HEK293 (cell line): ENCODE data around the gene PAQR8.

Experiments used
- GLI4 ChIP-seq: fragments of 450-650 bp; formaldehyde crosslinking; IDR thresholded peaks from 2 replicates; pipeline ENCODE4 v1.5.1; 2016; ENCODE audit warnings: missing biosample characterization, missing genetic modification characterization
- HIC1 ChIP-seq: fragments of 450-650 bp; formaldehyde crosslinking; IDR thresholded peaks from 2 replicates; pipeline ENCODE4 v1.5.1; 2016; ENCODE audit warnings: missing biosample characterization, missing genetic modification characterization
- PRDM1 ChIP-seq: fragments of 450-650 bp; formaldehyde crosslinking; IDR thresholded peaks from 2 replicates; pipeline ENCODE4; 2016; ENCODE audit warnings: missing biosample characterization, missing genetic modification characterization
- PRDM6 ChIP-seq: fragments of 450-650 bp; formaldehyde crosslinking; IDR thresholded peaks from 2 replicates; pipeline ENCODE4 v1.5.1; 2017; ENCODE audit warnings: missing biosample characterization, missing genetic modification characterization
- SCRT1 ChIP-seq: fragments of 450-650 bp; formaldehyde crosslinking; IDR thresholded peaks from 2 replicates; pipeline ENCODE4 v1.5.1; 2016; ENCODE audit warnings: missing biosample characterization, missing genetic modification characterization, borderline replicate concordance
- SP7 ChIP-seq: fragments of 450-650 bp; formaldehyde crosslinking; IDR thresholded peaks from 2 replicates; pipeline ENCODE4 v1.5.1; 2016; ENCODE audit warnings: missing biosample characterization, missing genetic modification characterization
- TCF7L2 ChIP-seq: IDR thresholded peaks from 2 replicates; pipeline ENCODE4 v1.6.1; 2011; ENCODE audit warnings: low read depth, mild to moderate bottlenecking, inconsistent platforms, low read length, moderate library complexity, borderline replicate concordance
- TRIM28 ChIP-seq: IDR thresholded peaks from 2 replicates; pipeline ENCODE4 v1.6.1; 2011; ENCODE audit warnings: low read length, control low read depth, borderline replicate concordance
- WT1 ChIP-seq: fragments of 450-650 bp; formaldehyde crosslinking; IDR thresholded peaks from 2 replicates; pipeline ENCODE4 v1.5.1; 2016; ENCODE audit warnings: missing biosample characterization, missing genetic modification characterization
- ZBTB1 ChIP-seq: fragments of 450-650 bp; formaldehyde crosslinking; IDR thresholded peaks from 2 replicates; pipeline ENCODE4 v1.5.1; 2016; ENCODE audit warnings: missing biosample characterization, missing genetic modification characterization
- ZBTB26 ChIP-seq: fragments of 450-650 bp; formaldehyde crosslinking; optimal IDR thresholded peaks from 2 replicates; pipeline ENCODE3; 2016; ENCODE audit warnings: missing biosample characterization, mild to moderate bottlenecking, missing genetic modification characterization
- ZNF146 ChIP-seq: fragments of 450-650 bp; formaldehyde crosslinking; IDR thresholded peaks from 2 replicates; pipeline ENCODE4 v1.5.1; 2016; ENCODE audit warnings: missing biosample characterization, missing genetic modification characterization
- ZNF157 ChIP-seq: fragments of 450-650 bp; formaldehyde crosslinking; IDR thresholded peaks from 2 replicates; pipeline ENCODE4 v1.5.1; 2016; ENCODE audit warnings: missing biosample characterization, missing genetic modification characterization
- ZNF169 ChIP-seq: fragments of 450-650 bp; formaldehyde crosslinking; IDR thresholded peaks from 2 replicates; pipeline ENCODE4 v1.5.1; 2016; ENCODE audit warnings: missing biosample characterization, missing genetic modification characterization
- ZNF174 ChIP-seq: fragments of 450-650 bp; formaldehyde crosslinking; IDR thresholded peaks from 2 replicates; pipeline ENCODE4 v1.5.0; 2017; ENCODE audit warnings: missing biosample characterization, mild to moderate bottlenecking, missing genetic modification characterization
- ZNF24 ChIP-seq: fragments of 450-650 bp; formaldehyde crosslinking; IDR thresholded peaks from 2 replicates; pipeline ENCODE4 v1.5.1; 2016; ENCODE audit warnings: missing biosample characterization, missing genetic modification characterization
- ZNF266 ChIP-seq: fragments of 450-650 bp; formaldehyde crosslinking; IDR thresholded peaks from 2 replicates; pipeline ENCODE4 v1.5.1; 2016; ENCODE audit warnings: missing biosample characterization, missing genetic modification characterization, low read depth
- ZNF311 ChIP-seq: fragments of 450-650 bp; formaldehyde crosslinking; IDR thresholded peaks from 2 replicates; pipeline ENCODE4 v1.5.1; 2017; ENCODE audit warnings: missing biosample characterization, missing genetic modification characterization, borderline replicate concordance
- ZNF324 ChIP-seq: fragments of 450-650 bp; formaldehyde crosslinking; IDR thresholded peaks from 2 replicates; pipeline ENCODE4 v1.5.1; 2016; ENCODE audit warnings: missing biosample characterization, missing genetic modification characterization
- ZNF350 ChIP-seq: fragments of 450-650 bp; formaldehyde crosslinking; IDR thresholded peaks from 2 replicates; pipeline ENCODE4 v1.5.0; 2017; ENCODE audit warnings: missing biosample characterization, mild to moderate bottlenecking, missing genetic modification characterization
- ZNF354C ChIP-seq: fragments of 450-650 bp; formaldehyde crosslinking; IDR thresholded peaks from 2 replicates; pipeline ENCODE4 v1.5.1; 2016; ENCODE audit warnings: missing biosample characterization, missing genetic modification characterization, low read depth, borderline replicate concordance
- ZNF48 ChIP-seq: fragments of 450-650 bp; formaldehyde crosslinking; IDR thresholded peaks from 2 replicates; pipeline ENCODE4 v1.5.1; 2016; ENCODE audit warnings: missing biosample characterization, missing genetic modification characterization
- ZNF561 ChIP-seq: fragments of 450-650 bp; IDR thresholded peaks from 2 replicates; pipeline ENCODE4 v1.5.1; 2018; ENCODE audit warnings: missing biosample characterization, missing genetic modification characterization, borderline replicate concordance
- ZNF571 ChIP-seq: fragments of 450-650 bp; formaldehyde crosslinking; IDR thresholded peaks from 2 replicates; pipeline ENCODE4 v1.5.0; 2017; ENCODE audit warnings: missing biosample characterization, missing genetic modification characterization
- ZNF600 ChIP-seq: fragments of 450-650 bp; formaldehyde crosslinking; IDR thresholded peaks from 2 replicates; pipeline ENCODE4 v1.5.1; 2016; ENCODE audit warnings: missing biosample characterization, missing genetic modification characterization
- ZNF621 ChIP-seq: fragments of 450-650 bp; formaldehyde crosslinking; IDR thresholded peaks from 2 replicates; pipeline ENCODE4 v1.5.1; 2017; ENCODE audit warnings: missing biosample characterization, missing genetic modification characterization
- ZNF623 ChIP-seq: fragments of 450-650 bp; formaldehyde crosslinking; IDR thresholded peaks from 2 replicates; pipeline ENCODE4 v1.5.1; 2016; ENCODE audit warnings: missing biosample characterization, missing genetic modification characterization
- ZNF626 ChIP-seq: fragments of 450-650 bp; sonication (Bioruptor Pico); formaldehyde crosslinking; IDR thresholded peaks from 2 replicates; pipeline ENCODE4 v1.5.1; 2018; ENCODE audit warnings: missing biosample characterization, missing genetic modification characterization, inconsistent platforms
- ZNF660 ChIP-seq: fragments of 450-650 bp; IDR thresholded peaks from 2 replicates; pipeline ENCODE4 v1.5.1; 2018; ENCODE audit warnings: missing biosample characterization, mild to moderate bottlenecking, missing genetic modification characterization
- ZNF768 ChIP-seq: fragments of 450-650 bp; formaldehyde crosslinking; IDR thresholded peaks from 2 replicates; pipeline ENCODE4 v1.5.1; 2018; ENCODE audit warnings: missing biosample characterization, mild to moderate bottlenecking, missing genetic modification characterization
- ZNF777 ChIP-seq: fragments of 450-650 bp; formaldehyde crosslinking; IDR thresholded peaks from 2 replicates; pipeline ENCODE4 v1.5.1; 2017; ENCODE audit warnings: missing biosample characterization, missing genetic modification characterization, borderline replicate concordance
- ZSCAN16 ChIP-seq: fragments of 450-650 bp; formaldehyde crosslinking; IDR thresholded peaks from 2 replicates; pipeline ENCODE4 v1.5.1; 2016; ENCODE audit warnings: missing biosample characterization, missing genetic modification characterization
- TF ChIP-seq, protein P1 (sequence below): fragments of 450-650 bp; formaldehyde crosslinking; IDR thresholded peaks from 2 replicates; pipeline ENCODE4 v1.5.1; 2016; ENCODE audit warnings: missing biosample characterization, missing genetic modification characterization
- TF ChIP-seq, protein P2 (sequence below): fragments of 450-650 bp; formaldehyde crosslinking; IDR thresholded peaks from 2 replicates; pipeline ENCODE4 v1.5.1; 2017; ENCODE audit warnings: missing biosample characterization, missing genetic modification characterization

The PAQR8 gene

DNA sequence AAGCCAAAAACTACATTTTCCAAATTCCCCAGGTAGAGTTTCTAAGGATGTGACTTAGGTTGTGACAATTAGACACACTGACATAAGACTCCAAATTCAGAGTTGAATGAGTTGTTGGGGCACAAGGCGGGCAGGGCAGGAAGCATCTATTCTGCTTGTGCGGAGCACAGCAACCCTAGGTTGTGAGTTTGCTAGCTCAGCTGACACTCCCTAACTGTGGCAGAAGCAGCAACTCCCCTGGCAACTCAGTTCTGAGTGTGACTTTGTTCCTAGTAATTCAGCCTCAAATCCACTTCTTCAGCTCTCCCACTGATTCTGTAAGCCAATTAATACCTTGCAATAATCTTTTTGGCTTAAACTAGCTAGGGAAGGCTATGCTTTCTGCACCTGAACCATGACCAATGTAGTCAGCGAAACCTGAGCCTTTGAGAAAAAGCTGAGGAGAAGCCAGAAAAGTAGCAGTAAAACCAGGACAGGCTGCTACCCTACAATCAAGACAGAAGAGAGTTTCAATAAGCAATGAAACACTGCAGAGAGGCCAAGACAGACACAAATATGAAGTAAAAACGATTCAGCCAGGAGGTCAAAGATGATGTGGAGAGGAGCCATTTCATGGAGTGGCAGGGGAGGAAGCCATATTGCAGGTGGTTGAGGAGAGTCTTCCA is 30.0 kb upstream of the PAQR8 start (continued):
- TF ChIP-seq, protein P1, sequence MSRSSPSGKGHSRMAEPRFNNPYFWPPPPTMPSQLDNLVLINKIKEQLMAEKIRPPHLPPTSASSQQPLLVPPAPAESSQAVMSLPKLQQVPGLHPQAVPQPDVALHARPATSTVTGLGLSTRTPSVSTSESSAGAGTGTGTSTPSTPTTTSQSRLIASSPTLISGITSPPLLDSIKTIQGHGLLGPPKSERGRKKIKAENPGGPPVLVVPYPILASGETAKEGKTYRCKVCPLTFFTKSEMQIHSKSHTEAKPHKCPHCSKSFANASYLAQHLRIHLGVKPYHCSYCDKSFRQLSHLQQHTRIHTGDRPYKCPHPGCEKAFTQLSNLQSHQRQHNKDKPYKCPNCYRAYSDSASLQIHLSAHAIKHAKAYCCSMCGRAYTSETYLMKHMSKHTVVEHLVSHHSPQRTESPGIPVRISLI (tag by site-specific recombination): no peak
- TF ChIP-seq GLI4 (tag by site-specific recombination) (no peak), ZSCAN16 (no peak), TRIM28 (no peak), ZNF169 (tag by site-specific recombination) (no peak), ZNF324 (tag by site-specific recombination) (no peak), ZNF777 (tag by site-specific recombination) (no peak), ZNF561 (tag by site-specific recombination) (no peak), ZNF350 (tag by site-specific recombination) (no peak), PRDM1 (tag by site-specific recombination) (no peak), ZNF174 (tag by site-specific recombination) (no peak), SCRT1 (tag by site-specific recombination) (no peak), WT1 (tag by site-specific recombination) (no peak), ZNF48 (tag by site-specific recombination) (no peak), ZNF354C (tag by site-specific recombination) (no peak), ZNF660 (tag by site-specific recombination) (no peak), ZNF266 (tag by site-specific recombination) (no peak), ZNF311 (tag by site-specific recombination) (no peak), ZNF768 (tag by site-specific recombination) (no peak), ZNF623 (tag by site-specific recombination) (no peak), HIC1 (no peak), ZNF157 (tag by site-specific recombination) (no peak), ZNF626 (tag by site-specific recombination) (no peak), ZNF621 (tag by site-specific recombination) (no peak), SP7 (tag by site-specific recombination) (peak; percentile 97), ZBTB26 (tag by site-specific recombination) (no peak), TCF7L2 (no peak), ZNF600 (tag by site-specific recombination) (peak; percentile 26; the same call in 1 of the 2 replicates), ZNF571 (tag by site-specific recombination) (no peak), PRDM6 (tag by site-specific recombination) (peak; percentile 33; the same call in 1 of the 2 replicates), ZNF24 (tag by site-specific recombination) (no peak), ZBTB1 (tag by site-specific recombination) (no peak), ZNF146 (tag by site-specific recombination) (no peak)
- TF ChIP-seq, protein P2, sequence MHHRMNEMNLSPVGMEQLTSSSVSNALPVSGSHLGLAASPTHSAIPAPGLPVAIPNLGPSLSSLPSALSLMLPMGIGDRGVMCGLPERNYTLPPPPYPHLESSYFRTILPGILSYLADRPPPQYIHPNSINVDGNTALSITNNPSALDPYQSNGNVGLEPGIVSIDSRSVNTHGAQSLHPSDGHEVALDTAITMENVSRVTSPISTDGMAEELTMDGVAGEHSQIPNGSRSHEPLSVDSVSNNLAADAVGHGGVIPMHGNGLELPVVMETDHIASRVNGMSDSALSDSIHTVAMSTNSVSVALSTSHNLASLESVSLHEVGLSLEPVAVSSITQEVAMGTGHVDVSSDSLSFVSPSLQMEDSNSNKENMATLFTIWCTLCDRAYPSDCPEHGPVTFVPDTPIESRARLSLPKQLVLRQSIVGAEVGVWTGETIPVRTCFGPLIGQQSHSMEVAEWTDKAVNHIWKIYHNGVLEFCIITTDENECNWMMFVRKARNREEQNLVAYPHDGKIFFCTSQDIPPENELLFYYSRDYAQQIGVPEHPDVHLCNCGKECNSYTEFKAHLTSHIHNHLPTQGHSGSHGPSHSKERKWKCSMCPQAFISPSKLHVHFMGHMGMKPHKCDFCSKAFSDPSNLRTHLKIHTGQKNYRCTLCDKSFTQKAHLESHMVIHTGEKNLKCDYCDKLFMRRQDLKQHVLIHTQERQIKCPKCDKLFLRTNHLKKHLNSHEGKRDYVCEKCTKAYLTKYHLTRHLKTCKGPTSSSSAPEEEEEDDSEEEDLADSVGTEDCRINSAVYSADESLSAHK (tag by site-specific recombination): peak; percentile 89
